Duodenal mucosa (tissue), 2 donors: ENCODE results near the gene PRKX.
"Not testable (repeated sequence)": the region's sequence is repeated elsewhere in the genome, so short reads cannot be mapped to it uniquely, and the experiment has no call there.

Experiments
- H3K27ac ChIP-seq: one replicate; pipeline ENCODE4 v1.7.0; 2013; ENCODE audit warnings: low read depth, low read length
- H3K27me3 ChIP-seq, 2 donors: one replicate each; pipeline ENCODE4 v1.7.0; 2013; ENCODE audit warnings: low read length in 2 of 2, control low read depth in 1 of 2; ENCODE audit not compliant: insufficient read depth in 2 of 2, control insufficient read depth in 1 of 2
- H3K36me3 ChIP-seq, 2 donors: one replicate each; pipeline ENCODE4 v1.7.0; 2013; ENCODE audit warnings: low read length in 2 of 2, control low read depth in 1 of 2; ENCODE audit not compliant: insufficient read depth in 2 of 2, control insufficient read depth in 1 of 2
- H3K4me1 ChIP-seq, 2 donors: one replicate each; pipeline ENCODE4 v1.7.0; 2013; ENCODE audit warnings: low read length in 2 of 2, control low read depth in 1 of 2; ENCODE audit not compliant: insufficient read depth in 2 of 2, control insufficient read depth in 1 of 2
- H3K4me3 ChIP-seq, 2 donors: one replicate each; pipeline ENCODE4 v1.7.0; 2013; ENCODE audit warnings: low read length in 2 of 2, low read depth in 1 of 2
- H3K9ac ChIP-seq, 2 donors: one replicate each; pipeline ENCODE4 v1.7.0; 2013; ENCODE audit warnings: low read length in 2 of 2, low read depth in 1 of 2
- H3K9me3 ChIP-seq, 2 donors: one replicate each; pipeline ENCODE4 v1.7.0; 2013; ENCODE audit warnings: low read length in 2 of 2, control low read depth in 1 of 2; ENCODE audit not compliant: control insufficient read depth in 1 of 2

The PRKX gene

DNA sequence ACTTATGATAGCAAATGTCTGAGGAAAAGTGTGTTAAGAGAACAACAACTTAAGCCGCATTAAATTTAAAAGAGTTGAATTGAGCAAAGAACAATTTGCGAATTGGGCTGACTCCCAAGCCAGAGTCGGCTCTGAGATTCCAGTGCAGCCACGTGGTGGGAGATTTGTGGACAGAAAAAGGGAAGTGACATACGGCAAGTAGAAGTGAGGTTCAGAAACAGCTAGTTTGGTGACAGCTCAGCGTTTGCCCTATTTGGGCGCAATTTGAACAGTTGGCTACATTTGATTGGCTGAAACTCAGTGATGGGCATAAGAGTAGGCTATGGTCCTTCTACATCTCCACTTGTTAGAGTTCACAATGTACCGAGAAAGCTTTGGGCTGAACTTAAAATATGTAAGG lies 124.0 kb downstream of the PRKX start:
- Histone ChIP-seq H3K27ac (no peak overlapping the region), H3K36me3 (no peaks in the 10 kb centered on the region), H3K4me3 (no peak overlapping the region), H3K27me3 (no peaks in the 10 kb centered on the region), H3K9me3 (no peaks in the 10 kb centered on the region), H3K9ac (no peak overlapping the region), H3K4me1 (no peaks in the 10 kb centered on the region)

DNA sequence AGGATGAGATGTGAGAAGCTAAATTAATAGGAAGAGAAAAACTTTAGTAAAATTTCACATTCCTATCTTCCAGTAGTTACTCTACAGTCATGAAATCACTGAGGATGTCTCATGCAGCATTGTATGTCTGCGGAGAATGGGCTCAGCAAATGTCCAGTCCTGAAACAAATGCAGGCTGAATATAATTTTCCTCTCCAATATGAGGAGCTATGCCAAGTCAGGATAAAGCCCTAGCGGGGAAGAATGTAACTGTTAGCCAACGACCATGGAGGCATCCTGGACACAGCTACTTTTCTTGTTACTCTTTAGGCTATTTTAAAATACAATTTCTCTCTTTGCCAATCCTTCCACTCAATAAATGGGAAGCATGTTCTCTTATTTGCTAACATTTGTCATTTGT lies 127.7 kb downstream of the PRKX start:
- Histone ChIP-seq H3K9ac (no peak overlapping the region), H3K36me3 (no peaks in the 10 kb centered on the region), H3K4me3 (no peak overlapping the region), H3K4me1 (no peaks in the 10 kb centered on the region), H3K27me3 (no peaks in the 10 kb centered on the region), H3K9me3 (no peaks in the 10 kb centered on the region), H3K27ac (no peak overlapping the region)

DNA sequence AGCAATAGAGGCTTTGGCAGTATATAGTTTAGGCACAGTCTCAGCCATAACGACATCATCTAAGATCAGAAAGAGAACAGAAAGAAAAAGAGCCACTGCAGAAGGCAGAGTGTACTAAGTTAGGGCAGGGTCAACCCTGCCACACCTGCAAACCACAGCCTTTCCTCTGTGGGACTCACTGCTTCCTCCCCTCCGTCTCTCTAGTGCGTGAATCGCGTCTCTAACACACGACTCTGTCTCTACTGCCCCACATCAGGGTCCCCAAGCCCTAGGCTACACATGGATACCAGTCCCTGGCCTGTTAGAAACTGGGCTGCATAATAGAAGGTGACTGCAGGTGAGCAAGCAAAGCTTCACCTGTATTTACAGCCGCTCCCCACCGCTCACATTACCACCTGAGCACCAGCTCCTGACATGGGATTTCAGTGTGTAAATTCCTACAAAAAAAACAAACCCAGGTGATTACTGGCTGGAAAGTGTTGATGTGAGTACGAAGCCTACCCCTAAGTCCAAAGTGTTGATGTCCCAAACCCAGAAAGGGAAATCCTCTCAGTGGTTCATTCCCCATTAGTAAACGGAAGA lies 128.9 kb downstream of the PRKX start:
- Histone ChIP-seq H3K4me1 (no peaks in the 10 kb centered on the region), H3K4me3 (no peak overlapping the region), H3K27ac (no peak overlapping the region), H3K27me3 (no peaks in the 10 kb centered on the region), H3K36me3 (no peaks in the 10 kb centered on the region), H3K9ac (no peak overlapping the region), H3K9me3 (no peaks in the 10 kb centered on the region)

DNA sequence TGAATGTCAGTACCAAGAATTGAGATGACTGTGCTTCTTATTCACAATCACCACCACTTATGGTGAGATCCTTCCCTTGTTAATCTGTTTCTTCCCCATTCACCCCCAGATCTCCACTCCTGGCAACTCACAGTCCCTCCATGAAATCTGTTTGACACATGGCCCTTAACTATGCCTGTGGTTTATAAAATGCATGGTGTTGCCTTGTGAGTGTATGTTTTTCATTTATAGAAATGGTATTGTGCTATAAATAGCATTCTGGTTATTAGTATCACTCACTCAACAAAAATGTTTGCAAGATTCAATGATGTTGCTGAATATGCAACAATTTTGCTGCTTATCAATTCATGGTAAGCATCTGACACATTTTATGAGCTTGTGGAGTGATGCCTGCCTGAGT lies 131.0 kb downstream of the PRKX start:
- no peak overlapping the region for H3K9ac ChIP-seq
- no peaks in the 10 kb centered on the region for H3K36me3 ChIP-seq
- H3K27me3 ChIP-seq: no peaks in the 10 kb centered on the region
- no peaks in the 10 kb centered on the region for H3K9me3 ChIP-seq
- no peak overlapping the region for H3K4me3 ChIP-seq
- no peak overlapping the region for H3K27ac ChIP-seq
- no peaks in the 10 kb centered on the region for H3K4me1 ChIP-seq

DNA sequence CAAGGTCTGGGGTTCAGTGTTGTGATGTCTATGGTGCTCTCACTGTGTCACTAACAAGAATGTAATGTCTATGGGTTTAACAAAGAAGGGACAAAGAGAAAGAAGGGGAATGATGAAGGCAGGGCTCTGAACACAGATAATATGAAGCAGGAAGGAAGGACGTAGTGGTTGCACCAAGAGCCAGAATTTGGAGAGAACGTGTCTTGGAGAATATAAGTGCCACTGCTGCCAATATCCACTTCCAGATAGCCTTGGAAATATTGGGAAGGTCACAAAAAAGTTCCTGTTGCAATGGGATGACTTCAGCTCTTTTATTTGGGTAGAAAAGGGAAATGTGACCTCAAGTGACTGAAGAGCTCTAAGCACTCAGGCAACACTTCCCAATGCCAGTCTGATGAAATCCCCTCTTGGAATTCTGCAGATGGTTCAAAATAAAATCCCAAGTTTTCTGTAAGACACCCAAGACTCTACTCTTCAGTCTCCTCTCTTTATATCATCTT lies 131.8 kb downstream of the PRKX start:
- no peak overlapping the region for H3K27ac ChIP-seq
- no peak overlapping the region for H3K4me3 ChIP-seq
- H3K27me3 ChIP-seq: no peaks in the 10 kb centered on the region
- no peaks in the 10 kb centered on the region for H3K36me3 ChIP-seq
- no peaks in the 10 kb centered on the region for H3K4me1 ChIP-seq
- no peaks in the 10 kb centered on the region for H3K9me3 ChIP-seq
- no peak overlapping the region for H3K9ac ChIP-seq

DNA sequence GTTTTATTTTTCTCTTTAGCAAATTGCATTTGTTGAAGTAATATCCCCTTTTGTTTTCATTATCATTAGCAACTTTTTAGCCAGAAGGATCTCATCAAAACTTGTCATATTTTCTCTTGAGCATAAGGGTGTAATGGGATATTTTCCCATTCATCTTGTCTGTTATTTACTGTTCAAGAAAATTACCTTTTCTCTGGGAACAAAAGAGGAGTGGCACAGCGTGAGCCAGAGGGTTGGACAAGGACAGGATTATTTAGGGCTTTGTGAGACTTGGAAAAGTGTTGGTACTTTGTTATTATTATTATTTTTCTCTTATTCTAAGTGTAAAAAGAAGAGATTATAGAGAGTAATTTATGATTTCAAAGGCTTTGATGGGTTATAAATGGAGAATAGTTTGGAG lies 135.9 kb downstream of the PRKX start:
- H3K4me3 ChIP-seq: no peak overlapping the region
- no peaks in the 10 kb centered on the region for H3K4me1 ChIP-seq
- H3K36me3 ChIP-seq: no peaks in the 10 kb centered on the region

DNA sequence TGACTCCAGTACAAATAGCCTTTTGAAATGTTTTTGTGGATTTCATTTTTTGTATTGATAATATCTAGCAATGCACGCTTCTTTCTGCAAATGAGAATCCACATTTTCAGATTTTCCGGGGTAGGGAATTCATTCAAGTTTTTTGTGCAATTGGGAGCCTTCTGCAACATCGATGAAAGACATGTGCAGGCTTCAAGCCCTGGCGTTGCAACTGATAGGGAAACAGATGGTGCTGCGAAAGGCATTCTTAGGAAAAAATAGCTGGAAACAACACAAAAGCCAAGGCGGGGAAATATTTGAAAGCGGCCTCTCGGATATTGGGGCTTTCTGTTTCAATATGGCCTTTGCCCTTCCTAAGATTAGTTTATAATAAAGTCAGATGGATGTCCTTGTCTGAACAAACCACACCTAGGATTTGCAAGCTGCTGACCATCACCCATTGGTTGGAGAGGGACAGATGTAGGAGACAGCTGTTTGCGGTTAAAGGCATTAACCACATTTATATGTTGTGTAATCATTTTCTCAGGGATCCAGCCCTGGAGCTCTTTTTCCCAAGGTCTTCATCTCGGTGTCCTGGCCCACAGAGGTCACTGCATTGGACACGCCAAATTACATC lies 136.5 kb downstream of the PRKX start:
- H3K27me3 ChIP-seq: no peaks in the 10 kb centered on the region
- H3K4me1 ChIP-seq: no peaks in the 10 kb centered on the region

More for the DNA sequence above, 135.9 kb downstream of the PRKX start:
- no peak overlapping the region for H3K27ac ChIP-seq
- H3K9me3 ChIP-seq: no peaks in the 10 kb centered on the region
- H3K9ac ChIP-seq: no peak overlapping the region
- no peaks in the 10 kb centered on the region for H3K27me3 ChIP-seq

DNA sequence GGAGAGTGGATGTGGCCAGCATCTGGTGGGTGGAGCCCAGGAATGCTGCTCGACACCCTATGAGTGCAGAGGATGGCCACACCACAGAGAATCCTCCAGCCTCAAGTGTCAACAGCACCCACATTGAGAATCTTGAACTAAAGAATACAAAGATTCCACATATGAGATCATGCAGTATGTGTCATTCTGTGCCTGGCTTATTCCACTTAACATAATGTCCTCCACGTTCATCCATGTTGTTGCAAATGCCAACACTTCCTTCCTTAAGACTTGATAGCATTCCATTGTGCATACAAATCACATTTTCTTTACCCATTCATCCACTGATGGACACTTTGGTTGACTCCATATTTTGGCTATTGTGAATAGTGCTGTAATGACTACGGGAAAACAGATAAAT lies 145.8 kb downstream of the PRKX start:
- H3K36me3 ChIP-seq: no peaks in the 10 kb centered on the region
- H3K27ac ChIP-seq: no peak overlapping the region
- H3K9me3 ChIP-seq: no peaks in the 10 kb centered on the region
- H3K27me3 ChIP-seq: no peaks in the 10 kb centered on the region
- no peak overlapping the region for H3K9ac ChIP-seq
- H3K4me1 ChIP-seq: no peaks in the 10 kb centered on the region
- H3K4me3 ChIP-seq: no peak overlapping the region

More for the DNA sequence above, 136.5 kb downstream of the PRKX start:
- Histone ChIP-seq H3K9me3 (no peaks in the 10 kb centered on the region), H3K9ac (no peak overlapping the region), H3K27ac (no peak overlapping the region), H3K36me3 (no peaks in the 10 kb centered on the region), H3K4me3 (no peak overlapping the region)

DNA sequence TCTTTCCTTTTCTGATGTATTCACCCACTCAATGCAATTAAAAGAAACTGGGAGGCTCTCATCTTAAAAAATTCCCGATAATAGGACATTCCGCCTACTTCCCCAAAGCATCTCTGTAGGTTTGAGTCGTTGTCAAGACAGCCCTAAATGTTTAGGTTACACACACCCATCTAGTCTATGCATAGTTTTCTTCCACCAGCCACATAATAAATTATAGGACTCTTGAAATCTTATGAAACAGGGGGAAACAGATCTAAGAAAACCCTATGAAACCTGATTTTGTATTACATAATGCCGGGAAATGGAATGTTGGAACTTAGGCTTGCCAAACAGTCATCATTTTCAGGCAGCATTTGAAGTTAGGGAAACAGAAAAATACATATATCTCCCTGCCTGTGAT lies 150.0 kb downstream of the PRKX start:
- Histone ChIP-seq H3K9ac (no peak overlapping the region), H3K4me1 (no peaks in the 10 kb centered on the region), H3K36me3 (no peaks in the 10 kb centered on the region), H3K27ac (no peak overlapping the region), H3K9me3 (no peaks in the 10 kb centered on the region), H3K27me3 (no peaks in the 10 kb centered on the region), H3K4me3 (no peak overlapping the region)

DNA sequence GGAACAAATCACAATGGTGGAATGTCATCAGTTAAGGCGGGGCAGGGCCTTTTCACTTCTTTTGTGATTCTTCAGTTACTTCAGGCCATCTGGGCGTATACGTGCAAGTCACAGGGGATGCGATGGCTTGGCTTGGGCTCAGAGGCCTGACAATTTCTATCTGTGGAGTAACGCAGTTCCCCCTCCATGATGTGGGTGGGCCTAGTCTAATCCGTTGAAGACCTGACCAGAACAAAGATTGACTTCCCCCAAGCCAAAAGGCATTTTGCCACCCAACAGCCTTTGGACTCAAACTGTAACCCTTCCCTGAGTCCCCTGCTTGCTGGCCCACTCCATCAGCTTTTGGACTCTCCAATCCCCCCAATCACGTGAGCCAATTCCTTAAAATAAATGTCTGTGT lies 153.4 kb downstream of the PRKX start:
- H3K27ac ChIP-seq, H3K36me3 ChIP-seq, H3K4me1 ChIP-seq, H3K4me3 ChIP-seq, H3K9me3 ChIP-seq, H3K9ac ChIP-seq, H3K27me3 ChIP-seq: not testable (repeated sequence)
